ENCODE measurements around the gene RAB7A.

The RAB7A gene

DNA sequence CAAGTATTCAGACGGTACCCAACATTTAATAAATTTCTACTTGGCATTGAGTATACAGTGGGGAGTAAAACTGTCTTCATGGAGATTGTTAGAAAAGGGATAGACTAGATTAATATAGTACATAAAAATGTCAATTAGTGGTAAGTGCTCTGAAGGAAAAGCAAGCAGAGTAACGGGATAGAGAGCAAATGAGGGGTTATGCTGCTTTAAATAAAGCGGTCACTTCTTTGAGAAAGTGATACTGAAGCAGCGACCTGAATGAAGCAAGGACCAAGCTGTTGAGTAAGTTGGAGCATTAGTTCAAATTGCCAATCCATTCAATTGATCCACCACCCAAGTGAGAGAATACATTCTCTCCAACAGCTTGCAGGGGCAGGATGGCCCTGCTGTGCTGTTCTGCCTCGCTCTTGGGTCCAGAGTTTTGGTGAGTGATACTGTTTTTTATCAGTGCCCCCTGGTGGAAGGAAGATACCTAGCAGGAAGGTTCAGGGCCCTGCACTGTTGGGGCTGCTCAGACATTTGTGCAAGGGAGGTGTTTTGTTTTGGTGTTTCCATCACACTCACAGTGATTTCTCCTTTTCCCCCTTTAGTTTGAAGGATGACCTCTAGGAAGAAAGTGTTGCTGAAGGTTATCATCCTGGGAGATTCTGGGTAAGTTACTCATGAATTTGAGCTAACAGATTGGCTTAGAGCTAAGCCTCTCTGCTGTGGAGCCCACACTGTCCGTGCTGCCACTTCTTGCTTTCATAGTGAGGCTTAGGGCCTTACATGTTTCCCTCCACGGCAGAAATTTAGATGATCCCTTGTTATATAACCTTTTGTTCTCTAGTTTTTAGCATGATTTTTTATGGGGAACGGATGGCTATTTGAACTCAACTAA lies 69.0 kb downstream of the RAB7A start:
- DNase-seq: peak; percentile 71

GRCh38 chr3:128799653-128800052 lies 73.7 kb downstream of the RAB7A start:
- DNase-seq: no peak

- peak; percentile 79 for DNase-seq
Measured at GRCh38 chr3:128800241-128801187, 74.5 kb downstream of the RAB7A start.

DNA sequence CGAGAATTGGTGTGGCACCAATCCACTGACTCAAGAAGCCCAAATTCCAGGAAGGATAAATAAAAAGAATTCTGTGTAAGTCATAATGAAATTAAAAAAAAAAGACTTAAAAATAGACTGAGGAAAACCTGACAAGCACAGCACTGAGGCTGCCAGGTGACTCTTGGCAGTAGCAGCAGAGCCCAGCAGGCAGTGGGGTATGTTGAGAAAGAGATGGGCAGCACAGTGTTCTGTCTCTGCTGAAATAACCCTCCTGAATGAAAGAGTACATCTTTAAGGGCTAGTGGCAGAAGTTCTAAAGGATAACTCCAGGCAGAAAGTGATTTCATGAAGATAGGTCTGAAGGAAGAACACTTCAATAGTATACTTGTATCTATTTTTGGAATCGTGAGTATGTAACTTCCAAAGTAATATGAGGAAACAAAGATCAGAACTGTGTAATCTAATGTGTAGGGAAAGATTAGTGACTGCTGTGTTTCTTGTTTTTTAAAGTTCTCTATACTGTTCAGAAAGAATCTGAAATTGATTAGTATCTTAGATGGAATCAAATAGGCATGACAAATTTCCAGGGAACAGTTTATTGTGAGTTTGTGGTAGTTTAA lies 75.9 kb downstream of the RAB7A start:
- peak; percentile 41 for DNase-seq

- no peak for DNase-seq
Measured at GRCh38 chr3:128803307-128803706, 77.3 kb downstream of the RAB7A start.

DNA sequence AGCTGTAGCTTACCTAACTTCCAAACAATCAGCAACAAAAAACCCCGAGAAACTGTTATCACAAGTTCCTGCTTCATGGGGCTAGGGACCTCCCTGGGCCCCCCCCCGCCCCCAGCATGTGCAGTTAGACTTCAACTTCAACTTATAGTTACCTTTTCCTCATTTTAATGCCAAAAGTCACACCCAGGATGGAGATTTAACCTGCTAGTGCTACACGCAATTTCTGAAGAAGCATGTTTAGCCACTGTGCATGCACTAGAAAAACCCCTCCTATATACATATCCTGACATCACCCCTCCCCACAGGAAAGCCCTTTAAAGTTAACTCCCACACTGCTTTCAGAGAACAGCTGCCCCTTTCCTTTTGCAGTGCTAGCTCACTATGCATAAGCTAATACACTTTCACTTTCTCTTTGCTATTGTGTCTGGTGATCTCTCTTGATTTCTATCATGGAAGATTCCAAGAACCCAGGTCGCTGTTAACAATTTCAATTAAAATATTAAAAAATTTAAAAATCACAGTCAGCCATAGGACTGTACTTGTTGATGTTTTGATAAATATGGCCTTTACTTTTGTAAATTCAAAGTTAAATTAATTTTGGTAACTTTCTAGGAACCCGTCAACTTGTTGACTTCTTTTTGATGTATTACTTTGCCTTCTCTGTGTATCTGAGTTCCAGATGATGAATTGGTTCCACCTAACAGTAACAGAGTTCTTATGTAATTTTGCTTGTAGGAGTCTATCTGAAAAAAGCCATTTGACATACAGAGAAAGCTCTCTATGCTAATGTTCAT lies 78.2 kb downstream of the RAB7A start:
- DNase-seq: peak; percentile 73

DNA sequence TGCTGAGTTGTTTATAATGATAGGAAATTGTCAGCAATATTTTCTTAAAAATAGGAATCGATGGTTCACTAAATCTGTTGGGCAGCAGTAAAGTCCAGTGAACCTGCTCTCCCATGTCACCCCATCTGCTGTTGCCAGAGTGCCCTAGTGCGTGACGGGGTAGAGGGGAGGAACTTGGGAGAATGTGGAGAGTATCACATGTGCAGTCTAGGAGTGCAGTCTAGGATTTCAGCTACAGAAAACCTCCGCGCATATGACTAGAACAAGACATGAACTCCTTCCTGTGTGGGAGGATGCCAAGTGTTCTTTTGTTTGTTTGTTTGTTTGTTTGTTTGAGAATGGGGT lies 78.8 kb downstream of the RAB7A start:
- no peak for DNase-seq

- DNase-seq: no peak
Measured at GRCh38 chr3:128805772-128806171, 79.8 kb downstream of the RAB7A start.

DNA sequence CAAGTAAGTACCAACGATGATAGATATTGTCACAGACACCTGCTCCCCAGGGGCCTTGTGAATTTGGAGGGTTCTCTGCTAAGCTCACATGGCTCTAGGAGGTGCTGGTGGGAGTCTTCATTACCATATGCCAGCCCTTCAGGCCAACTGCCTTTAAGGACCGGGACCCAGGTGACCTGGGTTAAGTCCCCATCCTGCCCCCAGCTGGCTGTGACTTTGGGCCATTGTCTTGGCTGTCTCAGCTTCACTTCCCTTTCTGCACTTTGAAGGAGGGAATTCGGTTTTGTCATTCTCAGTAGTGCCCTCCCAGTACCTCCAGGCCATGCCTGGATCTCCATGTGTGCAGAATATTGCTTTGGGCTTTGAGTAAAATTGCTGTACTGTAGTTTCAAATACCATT lies 80.6 kb downstream of the RAB7A start:
- no peak for DNase-seq

- DNase-seq: no peak
Measured at GRCh38 chr3:128807186-128807830, 81.3 kb downstream of the RAB7A start.

DNA sequence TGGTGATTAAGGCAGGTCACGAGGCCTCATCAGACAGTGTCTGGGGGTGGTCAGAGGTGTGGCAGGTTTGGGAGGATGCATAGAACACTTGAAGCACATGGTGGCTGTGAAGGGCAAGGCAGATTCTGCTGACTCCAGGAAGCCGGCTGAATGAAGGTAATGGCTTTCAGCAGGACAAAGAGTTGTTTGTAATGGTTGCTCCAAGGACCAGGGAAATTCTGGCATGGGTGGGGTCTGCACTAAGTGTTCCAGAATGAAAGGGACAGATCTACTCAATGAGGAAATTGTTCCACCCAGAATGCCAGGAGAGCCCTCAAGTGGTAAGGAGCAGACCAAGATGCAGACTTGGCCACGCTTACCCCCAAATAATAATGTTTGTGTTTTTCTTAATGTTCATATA lies 82.7 kb downstream of the RAB7A start:
- no peak for DNase-seq

DNA sequence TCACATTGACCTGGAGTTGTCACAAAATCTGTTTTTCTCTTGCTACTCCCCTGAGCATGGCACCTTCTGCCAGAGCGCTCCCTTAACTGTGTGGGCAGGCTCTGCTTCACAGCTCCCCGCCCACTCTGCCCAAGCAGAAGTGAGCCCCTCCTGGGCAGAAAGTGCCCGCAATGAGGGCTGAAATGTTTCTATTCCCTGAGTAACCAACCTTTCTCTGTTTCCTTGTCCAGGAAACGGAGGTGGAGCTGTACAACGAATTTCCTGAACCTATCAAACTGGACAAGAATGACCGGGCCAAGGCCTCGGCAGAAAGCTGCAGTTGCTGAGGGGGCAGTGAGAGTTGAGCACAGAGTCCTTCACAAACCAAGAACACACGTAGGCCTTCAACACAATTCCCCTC lies 87.1 kb downstream of the RAB7A start:
- DNase-seq: no peak

- no peak for DNase-seq
Measured at GRCh38 chr3:128814060-128814459, 88.1 kb downstream of the RAB7A start.

GRCh38 chr3:128814519-128815317 lies 88.7 kb downstream of the RAB7A start:
- DNase-seq: no peak

- no peak for DNase-seq
Measured at GRCh38 chr3:128815318-128816064, 89.5 kb downstream of the RAB7A start.

DNA sequence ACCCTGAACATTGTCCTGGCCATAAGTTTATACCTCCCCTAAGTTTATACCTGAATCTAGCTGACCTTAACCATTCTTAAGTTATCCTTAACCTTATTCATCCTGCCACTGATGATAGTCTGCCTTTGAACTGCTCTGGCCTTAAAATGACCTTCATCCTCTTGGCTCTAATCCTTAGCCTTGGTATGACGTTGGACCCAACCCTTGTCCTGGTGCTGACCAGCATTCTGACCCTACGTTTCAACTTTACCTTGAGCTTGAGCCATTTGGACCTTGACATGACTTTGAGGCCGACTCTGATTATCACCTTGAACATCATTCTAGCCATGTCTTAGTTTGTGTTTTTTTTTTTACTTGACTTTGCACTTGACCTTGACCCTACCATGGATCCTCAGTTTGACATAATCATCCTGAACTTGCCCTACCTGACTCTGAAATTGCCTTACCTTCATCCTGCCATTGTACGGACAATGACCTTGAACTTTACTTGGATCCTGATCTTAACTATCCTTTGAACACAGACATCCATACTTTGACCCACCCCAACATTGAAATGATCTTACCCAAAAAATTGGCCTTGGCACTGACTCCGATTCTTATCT lies 92.3 kb downstream of the RAB7A start:
- no peak for DNase-seq

DNA sequence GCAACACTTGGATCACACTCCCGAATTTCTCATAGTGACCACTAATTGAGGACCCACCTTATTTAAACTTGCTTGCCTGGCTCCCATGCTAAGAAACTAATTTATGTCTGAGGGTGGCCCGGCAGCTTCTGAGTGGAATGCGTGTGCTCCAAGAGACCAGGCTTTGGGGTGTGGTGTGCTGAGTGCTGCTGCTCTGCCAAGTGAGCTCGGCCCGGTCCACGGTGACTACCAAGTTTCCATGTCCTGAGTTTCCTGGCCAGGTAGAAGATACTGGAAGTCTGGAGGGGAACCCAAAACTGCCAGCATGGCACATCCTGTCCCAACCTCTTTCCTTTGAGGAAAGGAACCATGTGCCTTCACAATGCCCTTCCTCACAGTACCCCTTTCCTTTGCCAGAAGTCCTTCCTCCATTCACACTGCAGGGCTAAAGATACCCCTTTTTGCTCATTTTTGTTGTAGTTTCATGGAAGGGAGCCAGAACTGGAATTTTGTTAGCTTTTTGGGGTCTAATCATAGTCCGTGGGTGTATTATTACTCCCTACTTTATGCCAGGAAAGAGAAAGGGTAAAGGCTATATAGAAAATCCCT lies 94.4 kb downstream of the RAB7A start:
- DNase-seq: no peak

GRCh38 chr3:128823008-128823407 lies 97.0 kb downstream of the RAB7A start:
- no peak for DNase-seq

GRCh38 chr3:128823631-128824030 lies 97.6 kb downstream of the RAB7A start:
- no peak for DNase-seq

All from stimulated activated CD4-positive, alpha-beta T cell treated with anti-CD3 and anti-CD28 coated beads, Interleukin-1b, Interleukin-23, amount 100 ng/mL, for 48 hours (primary cell).